ENCODE data around the gene CBL.

DNA sequence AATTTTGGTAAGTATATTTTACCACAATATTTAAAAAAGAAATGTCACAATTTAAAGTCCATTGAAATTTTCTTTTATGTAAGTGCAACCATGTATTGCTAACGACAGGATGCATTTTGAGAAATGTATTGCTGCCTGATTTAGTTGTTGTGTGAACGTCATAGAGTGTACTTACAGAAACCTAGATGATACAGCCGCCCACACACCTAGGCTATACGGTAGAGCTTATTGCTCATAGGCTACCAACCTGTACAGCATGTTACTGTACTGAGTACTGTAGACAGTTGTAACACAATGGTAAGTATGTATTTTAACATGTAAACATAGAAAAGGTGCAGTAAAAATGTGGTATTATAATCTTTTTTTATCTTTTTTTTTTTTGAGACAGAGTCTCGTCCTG is 48.1 kb downstream of the CBL start:
- TF ChIP-seq, protein P1, sequence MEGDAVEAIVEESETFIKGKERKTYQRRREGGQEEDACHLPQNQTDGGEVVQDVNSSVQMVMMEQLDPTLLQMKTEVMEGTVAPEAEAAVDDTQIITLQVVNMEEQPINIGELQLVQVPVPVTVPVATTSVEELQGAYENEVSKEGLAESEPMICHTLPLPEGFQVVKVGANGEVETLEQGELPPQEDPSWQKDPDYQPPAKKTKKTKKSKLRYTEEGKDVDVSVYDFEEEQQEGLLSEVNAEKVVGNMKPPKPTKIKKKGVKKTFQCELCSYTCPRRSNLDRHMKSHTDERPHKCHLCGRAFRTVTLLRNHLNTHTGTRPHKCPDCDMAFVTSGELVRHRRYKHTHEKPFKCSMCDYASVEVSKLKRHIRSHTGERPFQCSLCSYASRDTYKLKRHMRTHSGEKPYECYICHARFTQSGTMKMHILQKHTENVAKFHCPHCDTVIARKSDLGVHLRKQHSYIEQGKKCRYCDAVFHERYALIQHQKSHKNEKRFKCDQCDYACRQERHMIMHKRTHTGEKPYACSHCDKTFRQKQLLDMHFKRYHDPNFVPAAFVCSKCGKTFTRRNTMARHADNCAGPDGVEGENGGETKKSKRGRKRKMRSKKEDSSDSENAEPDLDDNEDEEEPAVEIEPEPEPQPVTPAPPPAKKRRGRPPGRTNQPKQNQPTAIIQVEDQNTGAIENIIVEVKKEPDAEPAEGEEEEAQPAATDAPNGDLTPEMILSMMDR (conservative IDR thresholded peaks at IDR 0.05; ENCODE audit: low read length): no peak
- TF ChIP-seq EZH2phosphoT487 (IDR thresholded peaks at IDR 0.05; ENCODE audit: borderline replicate concordance): no peak
